Astrocyte (in vitro differentiated cells and primary cell): ENCODE results near the gene C16orf95.

ENCODE experiments used
- CTCF ChIP-seq: IDR thresholded peaks from 2 replicates; pipeline ENCODE4 v1.5.1; 2011; ENCODE audit warnings: low read depth, mild to moderate bottlenecking, inconsistent platforms, low read length, moderate library complexity; ENCODE audit not compliant: insufficient read depth
- EZH2 ChIP-seq: IDR thresholded peaks from 2 replicates; pipeline ENCODE4 v1.6.1; 2012; ENCODE audit warnings: mild to moderate bottlenecking, low read length, inconsistent platforms; ENCODE audit not compliant: insufficient read depth

GRCh38 chr16:87305505-87306391, 11.4 kb downstream of the C16orf95 start:
- TF ChIP-seq CTCF (no peak), EZH2 (no peak)
